Stimulated activated CD8-positive, alpha-beta memory T cell treated with anti-CD3 and anti-CD28 coated beads, Interleukin-7, amount 100 ng/mL, for 48 hours (primary cell): ENCODE measurements around the gene TTYH3.
A peak's percentile ranks its signal among the peaks of the same experiment; 100 is the strongest.

ENCODE experiments used
- DNase-seq, 2 donors: peaks; one replicate each; pipeline ENCODE4 v3.0.0-alpha.2; 2020; ENCODE audit warnings: low read depth in 1 of 2; ENCODE audit errors: extremely low read depth in 1 of 2

The TTYH3 gene

GRCh38 chr7:2701424-2701823 lies 69.6 kb downstream of the TTYH3 start:
- DNase-seq = no peak

GRCh38 chr7:2701832-2702593 lies 70.2 kb downstream of the TTYH3 start:
- no peak for DNase-seq

DNA sequence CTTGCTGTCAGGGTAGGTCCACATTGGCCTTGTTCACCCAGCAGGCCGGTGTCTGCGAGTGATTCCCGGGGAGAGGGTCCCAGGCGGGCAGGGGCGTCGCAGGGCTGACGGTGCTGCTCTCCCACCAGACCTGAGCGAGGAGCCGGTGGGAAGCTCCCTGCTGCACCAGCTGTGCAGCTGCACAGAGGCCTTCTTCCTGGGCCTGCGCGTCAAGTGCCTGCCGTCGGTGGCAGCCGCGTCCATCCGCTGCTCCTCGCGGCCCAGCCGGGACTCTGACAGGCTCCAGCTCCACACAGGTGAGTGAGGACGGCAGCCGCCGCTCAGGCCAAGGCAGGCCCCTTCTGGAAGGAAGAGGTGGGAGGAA lies 70.8 kb downstream of the TTYH3 start:
- no peak for DNase-seq

GRCh38 chr7:2705371-2706096 lies 73.7 kb downstream of the TTYH3 start:
- no peak for DNase-seq

DNA sequence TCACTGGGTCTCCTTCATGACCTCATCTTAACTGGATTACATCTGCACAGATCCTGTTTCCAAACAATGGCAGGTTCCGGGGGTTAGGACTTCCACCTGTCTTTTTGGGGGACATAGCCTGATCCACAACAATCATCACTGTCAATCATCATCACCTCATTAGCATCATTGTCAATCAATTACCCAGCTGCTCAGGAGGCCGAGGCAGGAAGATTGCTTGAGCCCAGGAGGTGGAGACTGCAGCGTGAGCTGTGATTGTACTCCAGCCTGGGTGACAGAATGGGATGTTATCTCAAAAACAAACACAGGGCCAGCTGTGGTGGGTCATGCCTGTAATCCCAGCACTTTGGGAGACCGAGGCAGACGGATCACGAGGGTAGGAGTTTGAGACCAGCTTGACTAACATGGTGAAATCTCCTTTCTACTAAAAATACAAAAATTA lies 74.9 kb downstream of the TTYH3 start:
- DNase-seq = no peak

GRCh38 chr7:2707481-2707880 lies 75.7 kb downstream of the TTYH3 start:
- no peak for DNase-seq

DNA sequence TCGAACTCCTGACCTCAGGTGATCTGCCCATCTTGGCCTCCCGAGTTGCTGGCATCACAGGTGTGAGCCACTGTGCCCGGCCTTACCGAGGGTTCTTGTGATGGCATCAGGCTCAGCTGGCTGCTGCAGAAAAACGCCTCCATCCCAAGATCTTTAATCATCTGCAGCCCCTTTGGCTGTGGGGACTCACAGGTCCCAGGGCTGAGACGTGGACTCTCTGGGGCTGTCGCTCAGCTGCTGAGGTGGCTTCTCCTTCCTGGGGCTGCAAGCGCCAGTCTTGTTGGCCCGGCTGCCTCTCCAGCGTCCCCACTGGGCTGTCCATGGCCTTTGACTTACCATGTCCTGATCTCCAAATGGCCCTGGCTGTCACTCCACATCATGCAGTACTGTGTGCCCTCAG lies 76.3 kb downstream of the TTYH3 start:
- no peak for DNase-seq

GRCh38 chr7:2708547-2709310 lies 76.9 kb downstream of the TTYH3 start:
- no peak for DNase-seq

DNA sequence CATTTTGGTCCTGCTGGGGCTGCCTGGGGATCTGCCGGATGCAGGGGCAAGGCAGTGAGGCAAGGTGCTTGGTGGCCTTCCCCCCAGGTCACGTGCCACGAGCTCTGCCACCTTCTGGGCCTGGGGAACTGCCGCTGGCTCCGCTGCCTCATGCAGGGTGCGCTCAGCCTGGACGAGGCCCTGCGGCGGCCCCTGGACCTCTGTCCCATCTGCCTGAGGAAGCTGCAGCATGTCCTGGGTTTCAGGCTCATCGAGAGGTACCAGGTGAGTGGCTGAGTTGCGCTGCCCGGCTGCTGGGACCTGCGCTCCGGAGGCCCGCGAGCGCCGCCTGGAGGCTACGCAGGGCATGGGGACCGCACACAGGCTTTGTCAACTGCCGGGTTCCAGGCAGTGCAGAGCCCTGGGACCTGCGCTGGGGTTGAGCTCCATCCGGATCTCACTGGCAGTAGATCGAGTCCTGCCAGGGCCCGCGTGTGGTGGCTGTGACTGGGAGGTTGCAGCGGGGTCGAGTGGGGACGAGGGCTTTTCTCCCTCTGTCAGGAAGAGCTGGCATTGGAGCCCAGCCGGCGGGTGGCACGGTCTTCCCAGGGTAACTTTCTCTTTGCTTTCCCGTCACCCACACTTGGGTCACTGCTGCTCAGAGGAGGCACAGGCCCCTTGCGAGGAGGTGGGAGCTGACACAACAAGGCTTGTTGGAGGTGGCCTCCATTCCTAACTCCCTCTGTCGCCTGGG lies 77.9 kb downstream of the TTYH3 start:
- peak; percentile 62 to 67 for DNase-seq

DNA sequence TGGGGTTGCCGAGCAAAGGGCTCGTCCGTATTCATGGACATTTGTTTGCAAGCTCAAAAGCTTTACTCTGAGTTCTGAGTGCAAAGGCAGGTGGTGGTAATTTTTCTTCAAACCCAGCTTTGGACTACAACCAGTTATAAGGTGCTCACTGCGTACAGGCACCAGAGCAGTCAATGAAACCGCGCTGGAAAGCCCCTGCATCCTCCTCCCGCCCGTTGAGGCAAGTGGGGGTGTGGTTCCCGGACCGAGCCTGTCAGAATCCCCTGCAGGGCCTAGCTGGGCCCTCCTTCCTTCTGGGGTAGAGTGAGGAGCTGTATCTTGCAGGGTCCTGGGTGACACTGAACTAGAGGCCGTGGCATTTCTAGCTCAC lies 78.5 kb downstream of the TTYH3 start:
- DNase-seq = peak in 1 of 2 donors; percentile 58

GRCh38 chr7:2710901-2711551 lies 79.2 kb downstream of the TTYH3 start:
- peak in 1 of 2 donors; percentile 27 for DNase-seq

DNA sequence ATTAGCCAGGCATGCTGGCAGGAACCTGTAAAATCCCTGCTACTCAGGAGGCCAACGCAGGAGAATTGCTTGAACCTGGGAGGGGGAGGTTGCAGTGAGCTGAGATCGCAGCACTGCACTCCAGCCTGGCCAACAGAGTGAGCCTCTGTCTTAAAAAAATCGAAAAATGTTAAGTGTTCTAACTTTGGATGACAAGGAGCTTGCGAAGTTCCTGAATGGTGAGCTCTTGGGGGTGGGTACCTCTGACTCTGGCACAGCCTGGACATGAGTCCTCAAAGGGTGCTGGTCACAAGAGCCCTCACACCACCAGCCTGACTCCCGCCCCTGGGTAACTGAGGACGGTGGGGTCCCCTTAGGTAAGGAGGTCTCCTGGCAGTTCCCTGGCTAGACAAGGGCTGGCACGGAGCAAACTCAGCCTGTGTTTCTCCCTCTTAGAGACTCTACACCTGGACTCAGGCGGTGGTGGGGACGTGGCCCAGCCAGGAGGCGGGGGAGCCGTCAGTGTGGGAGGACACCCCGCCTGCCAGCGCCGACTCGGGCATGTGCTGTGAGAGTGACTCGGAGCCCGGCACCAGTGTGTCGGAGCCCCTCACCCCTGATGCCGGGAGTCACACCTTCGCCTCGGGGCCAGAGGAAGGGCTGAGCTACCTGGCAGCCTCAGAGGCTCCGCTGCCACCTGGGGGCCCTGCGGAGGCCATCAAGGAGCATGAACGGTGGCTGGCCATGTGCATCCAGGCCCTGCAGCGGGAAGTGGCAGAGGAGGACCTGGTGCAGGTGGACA lies 80.3 kb downstream of the TTYH3 start:
- no peak for DNase-seq

DNA sequence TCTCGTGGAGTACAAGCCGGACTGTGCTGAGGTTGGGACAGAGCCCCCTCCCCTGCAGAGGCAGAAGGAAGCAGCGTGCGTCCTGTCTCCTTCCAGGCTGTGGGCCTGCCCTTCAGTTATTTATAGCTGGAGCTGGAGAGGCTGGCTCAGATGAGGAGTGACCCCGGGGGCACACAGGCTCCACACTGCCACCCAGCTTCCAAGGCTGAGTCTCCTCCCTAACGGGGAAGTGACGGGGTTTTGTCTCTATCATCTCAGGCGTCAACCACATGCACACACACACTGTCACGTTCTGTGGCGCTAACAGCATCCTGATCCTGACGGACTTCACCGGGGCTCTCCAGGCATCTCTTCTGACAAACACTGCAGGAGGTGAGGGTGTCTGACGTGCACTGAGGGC lies 81.6 kb downstream of the TTYH3 start:
- DNase-seq = no peak

DNA sequence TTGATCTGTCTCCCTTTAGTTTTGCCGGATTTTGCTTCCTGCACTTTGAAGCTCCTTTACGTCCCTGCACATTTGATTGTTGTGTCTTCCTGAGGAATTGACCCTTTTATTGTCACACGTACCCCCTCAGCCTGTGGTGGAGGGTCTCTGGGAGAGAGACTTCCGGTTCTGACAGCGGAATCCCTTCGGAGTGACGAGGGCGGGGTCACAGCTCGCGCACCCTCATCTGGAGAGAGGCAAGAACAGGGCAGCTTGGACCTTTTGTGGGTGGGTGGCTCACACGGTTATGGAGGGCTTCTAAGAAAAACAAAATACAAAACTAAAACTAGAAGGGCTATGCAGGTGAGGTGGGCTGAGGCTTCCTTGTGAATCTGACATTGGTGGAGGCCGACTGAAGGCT lies 82.2 kb downstream of the TTYH3 start:
- no peak for DNase-seq
